Activated CD4-positive, alpha-beta T cell treated with anti-CD3 and anti-CD28 coated beads, Interleukin-2, amount 50 U/mL, for 1 hour (primary cell): ENCODE results near the gene CLSTN3.
A peak's percentile ranks its signal among the peaks of the same experiment; 100 is the strongest.
"Not testable (repeated sequence)": the region's sequence is repeated elsewhere in the genome, so short reads cannot be mapped to it uniquely, and the experiment has no call there.

ENCODE experiments used
- DNase-seq: peaks from one replicate; pipeline ENCODE4 v3.0.0-alpha.2; 2020

The CLSTN3 gene

GRCh38 chr12:7106082-7106481, 24.1 kb upstream of the CLSTN3 start:
- DNase-seq, result no peak

- not testable (repeated sequence) for DNase-seq
Measured at GRCh38 chr12:7107181-7107580, 23.0 kb upstream of the CLSTN3 start.

GRCh38 chr12:7107636-7108002, 22.6 kb upstream of the CLSTN3 start:
- no peak for DNase-seq

GRCh38 chr12:7108003-7108795, 22.0 kb upstream of the CLSTN3 start:
- DNase-seq, result peak; percentile 63

GRCh38 chr12:7108796-7109571, 21.2 kb upstream of the CLSTN3 start, which contains the start of gene C1RL:
Gene C1RL, minus strand, starts transcription at chr12:7109214. Its CDS starts 34 bp downstream, at chr12:7109180.
- peak; percentile 78 for DNase-seq

GRCh38 chr12:7109572-7109920, 20.6 kb upstream of the CLSTN3 start:
- DNase-seq, result no peak

GRCh38 chr12:7110661-7111060, 19.5 kb upstream of the CLSTN3 start:
- no peak for DNase-seq

- DNase-seq, result no peak
Measured at GRCh38 chr12:7112041-7112440, 18.1 kb upstream of the CLSTN3 start.

GRCh38 chr12:7113389-7113871, 16.7 kb upstream of the CLSTN3 start:
- DNase-seq, result peak; percentile 16

GRCh38 chr12:7114008-7114407, 16.2 kb upstream of the CLSTN3 start:
- DNase-seq, result no peak

- no peak for DNase-seq
Measured at GRCh38 chr12:7114851-7115250, 15.3 kb upstream of the CLSTN3 start.

- DNase-seq, result no peak
Measured at GRCh38 chr12:7116196-7116595, 14.0 kb upstream of the CLSTN3 start.

- DNase-seq, result no peak
Measured at GRCh38 chr12:7116916-7117315, 13.3 kb upstream of the CLSTN3 start.

- no peak for DNase-seq
Measured at GRCh38 chr12:7117670-7118069, 12.5 kb upstream of the CLSTN3 start.

- no peak for DNase-seq
Measured at GRCh38 chr12:7118881-7119280, 11.3 kb upstream of the CLSTN3 start.

GRCh38 chr12:7120166-7120565, 10.0 kb upstream of the CLSTN3 start:
- DNase-seq, result no peak

GRCh38 chr12:7121324-7121723, 8.8 kb upstream of the CLSTN3 start:
- no peak for DNase-seq

GRCh38 chr12:7122811-7123769, 7.1 kb upstream of the CLSTN3 start:
- DNase-seq, result no peak

- no peak for DNase-seq
Measured at GRCh38 chr12:7123806-7124522, 6.2 kb upstream of the CLSTN3 start.

- DNase-seq, result no peak
Measured at GRCh38 chr12:7125632-7126227, 4.4 kb upstream of the CLSTN3 start.

- no peak for DNase-seq
Measured at GRCh38 chr12:7127916-7128626, 2.1 kb upstream of the CLSTN3 start.
